Keratinocyte (primary cell): ENCODE measurements around the gene PKD2. TPM values are rescaled to one million over a fixed set of nuclear protein-coding genes. Genes with fewer than 3 reads are reported as not detected.

Experiments used
- DNase-seq: peaks from one replicate; pipeline ENCODE4 v3.0.0-alpha.2; 2011; ENCODE audit warnings: low read depth, missing footprints, low spot score
- FAIRE-seq: peaks from 2 replicates; lab custom pipeline; 2011; peaks lifted over from hg19 to GRCh38; lab: Jason Lieb, UNC
- H2AFZ ChIP-seq: 2 replicates; pipeline ENCODE4 v1.6.0; 2012; ENCODE audit warnings: low read length, control low read depth, inconsistent platforms; ENCODE audit not compliant: control insufficient read depth
- H3K27ac ChIP-seq: 2 replicates; pipeline ENCODE4 v1.5.1; 2011; ENCODE audit warnings: low read length; ENCODE audit not compliant: control insufficient read depth, insufficient read depth
- H3K27me3 ChIP-seq: 3 replicates; pipeline ENCODE4 v1.6.0; 2011; ENCODE audit warnings: low read length; ENCODE audit not compliant: control insufficient read depth, insufficient read depth; ENCODE audit errors: extremely low read depth
- H3K36me3 ChIP-seq, 2 experiments: 2 replicates in 1 of 2; 3 replicates in 1 of 2; pipeline ENCODE4 v1.5.1; 2011; ENCODE audit warnings: low read length in 2 of 2, mild to moderate bottlenecking in 1 of 2; ENCODE audit not compliant: control insufficient read depth in 2 of 2, insufficient read depth in 2 of 2; ENCODE audit errors: extremely low read depth in 1 of 2
- H3K4me1 ChIP-seq: 3 replicates; pipeline ENCODE4 v1.5.1; 2011; ENCODE audit warnings: low read length; ENCODE audit not compliant: control insufficient read depth, insufficient read depth; ENCODE audit errors: extremely low read depth
- H3K4me2 ChIP-seq: 3 replicates; pipeline ENCODE4 v1.6.0; 2011; ENCODE audit warnings: low read depth, low read length; ENCODE audit not compliant: control insufficient read depth, insufficient read depth; ENCODE audit errors: extremely low read depth
- H3K4me3 ChIP-seq, 3 experiments: fragments of 200-600 bp in 1 of 3; sonication (generic) in 1 of 3; 2 replicates in 2 of 3; 3 replicates in 1 of 3; pipeline ENCODE4 v1.5.1; 2011 to 2016; ENCODE audit warnings: low read length in 3 of 3, mild to moderate bottlenecking in 3 of 3, control low read depth in 2 of 3, inconsistent platforms in 1 of 3, low read depth in 1 of 3, mixed read lengths in 1 of 3, mixed run types in 1 of 3, moderate library complexity in 1 of 3; ENCODE audit not compliant: control insufficient read depth in 2 of 3, insufficient read depth in 2 of 3; ENCODE audit errors: extremely low read depth in 1 of 3
- H3K79me2 ChIP-seq: 2 replicates; pipeline ENCODE4 v1.6.0; 2012; ENCODE audit warnings: low read length; ENCODE audit not compliant: control insufficient read depth, insufficient read depth
- H3K9ac ChIP-seq: 3 replicates; pipeline ENCODE4 v1.6.0; 2011; ENCODE audit warnings: low read length; ENCODE audit not compliant: control insufficient read depth, insufficient read depth; ENCODE audit errors: extremely low read depth
- H3K9me1 ChIP-seq: 3 replicates; pipeline ENCODE4 v1.6.0; 2011; ENCODE audit warnings: low read length; ENCODE audit not compliant: control insufficient read depth, insufficient read depth; ENCODE audit errors: extremely low read depth
- H3K9me3 ChIP-seq: 2 replicates; pipeline ENCODE4 v1.5.1; 2012; ENCODE audit warnings: low read depth, low read length; ENCODE audit not compliant: control insufficient read depth
- H4K20me1 ChIP-seq: 3 replicates; pipeline ENCODE4 v1.6.0; 2011; ENCODE audit warnings: low read length; ENCODE audit not compliant: control insufficient read depth, insufficient read depth; ENCODE audit errors: extremely low read depth
- EZH2 ChIP-seq: IDR thresholded peaks from one replicate; pipeline ENCODE4 v1.6.1; 2012; ENCODE audit warnings: inconsistent platforms, mild to moderate bottlenecking, low read length, moderate library complexity
- dilution Hi-C: fragments of 300-500 bp; cut with MboI; formaldehyde crosslinking; loops from one replicate; pipeline ENCODE4 v1.7.0; 2020; ENCODE audit warnings: low sequenced_read_pairs; ENCODE audit not compliant: extremely low pct_ligation_motif_present
- polyA plus RNA-seq, 5 experiments: library from polyadenylated mRNA; depleted of rRNA in 3 of 5; stranded (reverse) in 3 of 5; stranded (forward) in 1 of 5; unstranded in 1 of 5; fragments of >200 nt; gene quantifications; 1 replicate in 1 of 5; 2 replicates in 3 of 5; 3 replicates in 1 of 5; pipeline versions ENCODE4 v1.2.1 to v1.2.3, GENCODE V29; 2011 to 2012; ENCODE audit warnings: missing spikeins in 2 of 5, low read depth in 1 of 5, low replicate concordance in 1 of 5
- TF ChIP-seq, protein P1 (sequence below), 3 experiments: IDR thresholded peaks in 1 of 3; conservative IDR thresholded peaks in 1 of 3; optimal IDR thresholded peaks in 1 of 3; 2 replicates in 2 of 3; 3 replicates in 1 of 3; pipeline versions ENCODE3 to v1.5.1; 2011; ENCODE audit warnings: low read length in 3 of 3, mild to moderate bottlenecking in 3 of 3, moderate library complexity in 2 of 3, control low read depth in 1 of 3, inconsistent platforms in 1 of 3; ENCODE audit not compliant: insufficient read depth in 2 of 3; ENCODE audit errors: extremely low read depth in 1 of 3

The PKD2 gene
- polyA plus RNA-seq, 1 donor (not counting 4 experiments of a cell fraction or from before 2014, with no cell fraction given): 21.5 TPM

- TF ChIP-seq, protein P1, sequence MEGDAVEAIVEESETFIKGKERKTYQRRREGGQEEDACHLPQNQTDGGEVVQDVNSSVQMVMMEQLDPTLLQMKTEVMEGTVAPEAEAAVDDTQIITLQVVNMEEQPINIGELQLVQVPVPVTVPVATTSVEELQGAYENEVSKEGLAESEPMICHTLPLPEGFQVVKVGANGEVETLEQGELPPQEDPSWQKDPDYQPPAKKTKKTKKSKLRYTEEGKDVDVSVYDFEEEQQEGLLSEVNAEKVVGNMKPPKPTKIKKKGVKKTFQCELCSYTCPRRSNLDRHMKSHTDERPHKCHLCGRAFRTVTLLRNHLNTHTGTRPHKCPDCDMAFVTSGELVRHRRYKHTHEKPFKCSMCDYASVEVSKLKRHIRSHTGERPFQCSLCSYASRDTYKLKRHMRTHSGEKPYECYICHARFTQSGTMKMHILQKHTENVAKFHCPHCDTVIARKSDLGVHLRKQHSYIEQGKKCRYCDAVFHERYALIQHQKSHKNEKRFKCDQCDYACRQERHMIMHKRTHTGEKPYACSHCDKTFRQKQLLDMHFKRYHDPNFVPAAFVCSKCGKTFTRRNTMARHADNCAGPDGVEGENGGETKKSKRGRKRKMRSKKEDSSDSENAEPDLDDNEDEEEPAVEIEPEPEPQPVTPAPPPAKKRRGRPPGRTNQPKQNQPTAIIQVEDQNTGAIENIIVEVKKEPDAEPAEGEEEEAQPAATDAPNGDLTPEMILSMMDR (optimal IDR thresholded peaks at IDR 0.05 in 1 of 3, IDR thresholded peaks at IDR 0.05 in 1 of 3, conservative IDR thresholded peaks at IDR 0.05 in 1 of 3; ENCODE audit: extremely low read depth in 1 of 3, insufficient read depth in 2 of 3, low read length in 3 of 3): no peak
- no peak for TF ChIP-seq EZH2
- FAIRE-seq (no peak), DNase-seq (no peak)
- Histone ChIP-seq H3K27ac (no peak overlapping the region), H3K9me1 (no peaks in the 10 kb centered on the region), H2AFZ (no peak overlapping the region), H3K9ac (no peak overlapping the region), H4K20me1 (no peaks in the 10 kb centered on the region), H3K27me3 (no peaks in the 10 kb centered on the region), H3K4me3 (no peak overlapping the region), H3K36me3 (no peaks in the 10 kb centered on the region), H3K4me1 (no peaks in the 10 kb centered on the region), H3K4me2 (no peak overlapping the region), H3K9me3 (no peaks in the 10 kb centered on the region), H3K79me2 (no peaks in the 10 kb centered on the region)
- dilution Hi-C loops: no loop called here
Observed at GRCh38 chr4:87986508-87986907, 20.9 kb upstream of the PKD2 start.

GRCh38 chr4:87989765-87990164 lies 17.7 kb upstream of the PKD2 start:
- Histone ChIP-seq H3K9ac (no peak overlapping the region), H4K20me1 (no peaks in the 10 kb centered on the region), H3K4me3 (no peak overlapping the region), H3K9me1 (no peaks in the 10 kb centered on the region), H3K4me1 (no peaks in the 10 kb centered on the region), H3K79me2 (no peaks in the 10 kb centered on the region), H3K27ac (no peak overlapping the region), H3K9me3 (no peaks in the 10 kb centered on the region), H3K36me3 (no peaks in the 10 kb centered on the region), H3K4me2 (no peak overlapping the region), H3K27me3 (no peaks in the 10 kb centered on the region), H2AFZ (no peak overlapping the region)
- FAIRE-seq (no peak), DNase-seq (no peak)
- dilution Hi-C loops: no loop called here
- TF ChIP-seq EZH2: no peak
- TF ChIP-seq, protein P1 (optimal IDR thresholded peaks at IDR 0.05 in 1 of 3, IDR thresholded peaks at IDR 0.05 in 1 of 3, conservative IDR thresholded peaks at IDR 0.05 in 1 of 3; ENCODE audit: extremely low read depth in 1 of 3, insufficient read depth in 2 of 3, low read length in 3 of 3): no peak
